Measurements from ENCODE around the gene RNU6-1.

The RNU6-1 gene

DNA sequence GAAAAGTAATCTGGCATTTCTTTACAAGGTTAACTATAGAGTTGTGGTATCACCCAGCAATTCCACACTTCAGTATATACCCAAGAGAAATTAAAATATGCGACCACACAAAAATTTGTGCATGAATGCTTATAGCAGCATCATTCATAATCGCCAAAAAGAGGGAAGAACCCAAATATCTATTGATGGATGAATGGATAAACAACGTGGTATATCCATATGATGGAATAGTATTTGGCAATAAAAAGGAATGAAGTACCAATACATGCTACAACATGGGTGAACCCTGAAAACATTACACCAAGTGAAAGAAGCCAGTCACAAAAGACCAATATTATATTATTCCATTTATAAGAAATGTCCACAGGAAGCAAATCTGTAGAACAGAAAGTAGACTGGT, 23.2 kb downstream of the RNU6-1 start:
- no peak overlapping the region for H3K23ac ChIP-seq (ENCODE audit: low read length)
- no peak for DNase-seq
- no peak overlapping the region for H3K27ac ChIP-seq (ENCODE audit: low read depth, low read length)
- WGBS (ENCODE audit: extremely low coverage, insufficient coverage, insufficient read length) = no CpG with 5 or more reads among the region's 3 CpGs
- H3K4me3 ChIP-seq (ENCODE audit: low read depth, low read length) = no peak overlapping the region
- no peak overlapping the region for H3K9ac ChIP-seq (ENCODE audit: low read length)
- H4K91ac ChIP-seq (ENCODE audit: low read depth, low read length) = no peak overlapping the region
- no peak overlapping the region for H2BK12ac ChIP-seq (ENCODE audit: low read length)
- H2BK120ac ChIP-seq (ENCODE audit: insufficient read depth, low read length, poor library complexity) = no peak overlapping the region
- H4K12ac ChIP-seq (ENCODE audit: low read depth, low read length) = no peak overlapping the region
- H2BK5ac ChIP-seq (ENCODE audit: low read depth, low read length, poor library complexity) = no peak overlapping the region
- no peak overlapping the region for H2AFZ ChIP-seq (ENCODE audit: insufficient read depth, low read length, poor library complexity)
- H3K18ac ChIP-seq (ENCODE audit: low read length) = no peak overlapping the region
- H2AK5ac ChIP-seq (ENCODE audit: low read length) = no peak overlapping the region
- peaks cover 15% of the 10 kb centered on the region for H3K9me3 ChIP-seq (ENCODE audit: insufficient read depth, low read depth, low read length)
- no peak overlapping the region for H3K14ac ChIP-seq (ENCODE audit: low read length)
- no peaks in the 10 kb centered on the region for H3K4me1 ChIP-seq (ENCODE audit: control insufficient read depth in 1 of 2, insufficient read depth in 2 of 2, low read length in 2 of 2)
- H3K4me2 ChIP-seq (ENCODE audit: low read length) = no peak overlapping the region
- no peak overlapping the region for H4K8ac ChIP-seq (ENCODE audit: low read depth, low read length)
- no peaks in the 10 kb centered on the region for H3K79me2 ChIP-seq (ENCODE audit: control insufficient read depth, insufficient read depth, low read length, poor library complexity)
- no peaks in the 10 kb centered on the region for H3K36me3 ChIP-seq (ENCODE audit: control insufficient read depth in 1 of 2, insufficient read depth in 2 of 2, low read length in 2 of 2)
- H3K4ac ChIP-seq (ENCODE audit: low read depth, low read length) = no peak overlapping the region
- H3K79me1 ChIP-seq (ENCODE audit: low read length) = no peaks in the 10 kb centered on the region
- peaks cover 34% of the 10 kb centered on the region for H3K27me3 ChIP-seq (ENCODE audit: insufficient read depth, low read length)

DNA sequence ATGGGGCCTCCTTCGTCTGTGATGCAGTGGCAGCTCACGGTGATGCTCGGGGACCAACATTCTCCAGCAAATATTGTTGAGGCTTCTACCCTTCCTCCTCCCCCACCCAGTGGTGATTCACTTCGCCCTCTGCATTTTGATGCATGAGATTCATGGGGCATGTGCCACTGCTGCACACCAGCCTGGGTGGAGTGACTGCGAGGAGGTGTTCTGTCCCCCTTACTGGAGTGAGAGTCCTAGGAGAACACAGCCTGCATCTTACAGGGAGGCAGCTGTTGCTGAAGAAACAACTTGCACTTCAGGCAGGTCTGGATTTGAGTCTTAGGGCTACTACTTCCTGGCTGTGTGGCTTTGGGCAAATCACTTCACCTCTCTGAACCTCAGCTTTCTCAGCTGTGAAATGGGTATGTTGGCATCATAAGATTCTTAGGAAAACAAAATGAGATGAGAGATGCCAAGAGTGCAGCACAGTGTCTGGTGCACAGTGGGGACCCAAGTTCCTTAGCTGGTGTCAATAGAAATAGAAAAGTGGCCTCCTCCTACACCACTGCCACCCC, 24.7 kb downstream of the RNU6-1 start:
- no peak overlapping the region for H4K8ac ChIP-seq (ENCODE audit: low read depth, low read length)
- H3K9ac ChIP-seq (ENCODE audit: low read length) = no peak overlapping the region
- H2AK5ac ChIP-seq (ENCODE audit: low read length) = no peak overlapping the region
- peaks cover 19% of the 10 kb centered on the region for H3K27me3 ChIP-seq (ENCODE audit: insufficient read depth, low read length)
- peaks cover 5% of the 10 kb centered on the region for H3K9me3 ChIP-seq (ENCODE audit: insufficient read depth, low read depth, low read length)
- H3K18ac ChIP-seq (ENCODE audit: low read length) = no peak overlapping the region
- no peak for DNase-seq
- H2AFZ ChIP-seq (ENCODE audit: insufficient read depth, low read length, poor library complexity) = no peak overlapping the region
- no peak overlapping the region for H3K27ac ChIP-seq (ENCODE audit: low read depth, low read length)
- no CpG with 5 or more reads among the region's 5 CpGs for WGBS (ENCODE audit: extremely low coverage, insufficient coverage, insufficient read length)
- H2BK12ac ChIP-seq (ENCODE audit: low read length) = no peak overlapping the region
- peak overlapping the region; percentile 33 for H3K4me3 ChIP-seq (ENCODE audit: low read depth, low read length)
- H4K12ac ChIP-seq (ENCODE audit: low read depth, low read length) = no peak overlapping the region
- H3K23ac ChIP-seq (ENCODE audit: low read length) = no peak overlapping the region
- no peaks in the 10 kb centered on the region for H3K4me1 ChIP-seq (ENCODE audit: control insufficient read depth in 1 of 2, insufficient read depth in 2 of 2, low read length in 2 of 2)
- no peak overlapping the region for H3K4me2 ChIP-seq (ENCODE audit: low read length)
- H3K4ac ChIP-seq (ENCODE audit: low read depth, low read length) = no peak overlapping the region
- H3K79me2 ChIP-seq (ENCODE audit: control insufficient read depth, insufficient read depth, low read length, poor library complexity) = no peaks in the 10 kb centered on the region
- H2BK120ac ChIP-seq (ENCODE audit: insufficient read depth, low read length, poor library complexity) = no peak overlapping the region
- no peak overlapping the region for H4K91ac ChIP-seq (ENCODE audit: low read depth, low read length)
- H3K36me3 ChIP-seq (ENCODE audit: control insufficient read depth in 1 of 2, insufficient read depth in 2 of 2, low read length in 2 of 2) = no peaks in the 10 kb centered on the region
- no peaks in the 10 kb centered on the region for H3K79me1 ChIP-seq (ENCODE audit: low read length)
- H3K14ac ChIP-seq (ENCODE audit: low read length) = no peak overlapping the region
- no peak overlapping the region for H2BK5ac ChIP-seq (ENCODE audit: low read depth, low read length, poor library complexity)

DNA sequence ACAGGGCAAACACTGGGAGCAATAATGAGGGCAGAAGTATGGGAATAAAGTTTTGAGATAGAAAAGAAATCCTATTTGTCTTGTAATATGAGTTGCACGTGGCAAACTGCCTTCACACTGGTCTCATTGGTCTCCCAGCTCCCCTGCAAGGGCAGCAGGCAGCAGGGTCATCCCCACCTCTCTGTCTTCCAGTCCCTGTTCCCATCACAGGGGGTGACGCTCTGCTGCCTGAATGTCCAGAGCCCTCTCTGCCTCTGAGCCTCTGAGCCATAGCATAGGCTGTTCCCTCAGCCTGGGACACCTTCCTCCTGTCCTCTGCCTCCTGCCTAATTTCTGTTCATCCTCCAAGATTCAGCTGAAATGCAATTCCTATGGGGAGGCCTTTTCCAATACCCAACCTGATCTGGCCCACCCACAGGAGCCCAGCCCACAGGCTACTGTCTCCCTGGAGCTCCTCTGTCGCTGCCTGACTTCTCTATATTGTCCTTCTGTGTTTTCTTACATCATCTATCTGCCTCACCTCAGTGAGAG, 26.7 kb downstream of the RNU6-1 start:
- Histone ChIP-seq H3K4me3 (ENCODE audit: low read depth, low read length) (no peak overlapping the region), H3K23ac (ENCODE audit: low read length) (no peak overlapping the region), H3K79me2 (ENCODE audit: control insufficient read depth, insufficient read depth, low read length, poor library complexity) (no peaks in the 10 kb centered on the region), H3K14ac (ENCODE audit: low read length) (no peak overlapping the region), H4K91ac (ENCODE audit: low read depth, low read length) (no peak overlapping the region), H3K27ac (ENCODE audit: low read depth, low read length) (no peak overlapping the region), H2BK120ac (ENCODE audit: insufficient read depth, low read length, poor library complexity) (no peak overlapping the region), H2AK5ac (ENCODE audit: low read length) (no peak overlapping the region), H3K9me3 (ENCODE audit: insufficient read depth, low read depth, low read length) (no peaks in the 10 kb centered on the region), H4K12ac (ENCODE audit: low read depth, low read length) (no peak overlapping the region), H3K4me1 (ENCODE audit: control insufficient read depth in 1 of 2, insufficient read depth in 2 of 2, low read length in 2 of 2) (no peaks in the 10 kb centered on the region), H2AFZ (ENCODE audit: insufficient read depth, low read length, poor library complexity) (no peak overlapping the region), H3K27me3 (ENCODE audit: insufficient read depth, low read length) (peaks cover 3% of the 10 kb centered on the region), H3K36me3 (ENCODE audit: control insufficient read depth in 1 of 2, insufficient read depth in 2 of 2, low read length in 2 of 2) (no peaks in the 10 kb centered on the region), H3K9ac (ENCODE audit: low read length) (no peak overlapping the region), H3K4me2 (ENCODE audit: low read length) (no peak overlapping the region), H2BK12ac (ENCODE audit: low read length) (no peak overlapping the region), H3K18ac (ENCODE audit: low read length) (no peak overlapping the region), H4K8ac (ENCODE audit: low read depth, low read length) (no peak overlapping the region), H3K79me1 (ENCODE audit: low read length) (no peaks in the 10 kb centered on the region), H3K4ac (ENCODE audit: low read depth, low read length) (no peak overlapping the region), H2BK5ac (ENCODE audit: low read depth, low read length, poor library complexity) (no peak overlapping the region)
- no peak for DNase-seq
- no CpG with 5 or more reads among the region's 3 CpGs for WGBS (ENCODE audit: extremely low coverage, insufficient coverage, insufficient read length)

DNA sequence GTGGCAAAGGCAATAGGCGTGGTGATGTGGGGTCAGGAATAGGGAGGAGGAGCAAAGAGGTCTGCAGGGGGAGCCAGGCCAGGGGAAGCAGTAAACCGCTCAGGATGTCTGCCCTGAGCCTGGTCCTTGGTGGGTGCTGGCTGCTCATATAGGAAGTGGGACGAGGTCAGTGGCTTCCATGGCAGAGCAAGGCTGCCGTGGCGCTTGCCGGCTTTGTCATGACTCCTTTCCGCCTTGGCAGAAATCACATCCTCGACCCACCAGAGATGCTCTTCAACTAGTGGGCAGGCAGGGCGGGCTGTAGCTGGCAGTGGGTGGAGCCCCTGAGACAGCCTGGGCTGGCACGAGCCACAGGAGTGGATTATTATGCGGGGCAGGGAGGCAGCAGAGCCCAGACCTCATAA, 27.6 kb downstream of the RNU6-1 start:
- H2BK120ac ChIP-seq (ENCODE audit: insufficient read depth, low read length, poor library complexity) = no peak overlapping the region
- no peak overlapping the region for H3K23ac ChIP-seq (ENCODE audit: low read length)
- no peak overlapping the region for H3K27ac ChIP-seq (ENCODE audit: low read depth, low read length)
- no peaks in the 10 kb centered on the region for H3K79me1 ChIP-seq (ENCODE audit: low read length)
- no peak overlapping the region for H2AFZ ChIP-seq (ENCODE audit: insufficient read depth, low read length, poor library complexity)
- H3K79me2 ChIP-seq (ENCODE audit: control insufficient read depth, insufficient read depth, low read length, poor library complexity) = no peaks in the 10 kb centered on the region
- H3K4me2 ChIP-seq (ENCODE audit: low read length) = no peak overlapping the region
- no peak overlapping the region for H4K91ac ChIP-seq (ENCODE audit: low read depth, low read length)
- no peak overlapping the region for H2AK5ac ChIP-seq (ENCODE audit: low read length)
- no peak overlapping the region for H2BK12ac ChIP-seq (ENCODE audit: low read length)
- H2BK5ac ChIP-seq (ENCODE audit: low read depth, low read length, poor library complexity) = no peak overlapping the region
- no peak overlapping the region for H3K4me3 ChIP-seq (ENCODE audit: low read depth, low read length)
- H3K9me3 ChIP-seq (ENCODE audit: insufficient read depth, low read depth, low read length) = no peaks in the 10 kb centered on the region
- peaks cover 0 to 2% of the 10 kb centered on the region in 2 experiments for H3K36me3 ChIP-seq (ENCODE audit: control insufficient read depth in 1 of 2, insufficient read depth in 2 of 2, low read length in 2 of 2)
- no peak overlapping the region for H3K14ac ChIP-seq (ENCODE audit: low read length)
- no peak for DNase-seq
- H3K4me1 ChIP-seq (ENCODE audit: control insufficient read depth in 1 of 2, insufficient read depth in 2 of 2, low read length in 2 of 2) = no peaks in the 10 kb centered on the region
- H3K18ac ChIP-seq (ENCODE audit: low read length) = no peak overlapping the region
- no CpG with 5 or more reads among the region's 11 CpGs for WGBS (ENCODE audit: extremely low coverage, insufficient coverage, insufficient read length)
- no peak overlapping the region for H3K9ac ChIP-seq (ENCODE audit: low read length)
- no peak overlapping the region for H4K8ac ChIP-seq (ENCODE audit: low read depth, low read length)
- no peak overlapping the region for H3K4ac ChIP-seq (ENCODE audit: low read depth, low read length)
- no peaks in the 10 kb centered on the region for H3K27me3 ChIP-seq (ENCODE audit: insufficient read depth, low read length)
- H4K12ac ChIP-seq (ENCODE audit: low read depth, low read length) = no peak overlapping the region

Measured in trophoblast cell (in vitro differentiated cells and primary cell).